Mammary epithelial cell (primary cell): ENCODE results near the gene CNTFR.

Experiments
- EZH2 ChIP-seq: IDR thresholded peaks from 2 replicates; pipeline ENCODE4 v1.6.1; 2012; ENCODE audit warnings: low read length, inconsistent platforms, borderline replicate concordance
- TF ChIP-seq, protein P1 (sequence below), 2 donors: IDR thresholded peaks in 1 of 2; conservative IDR thresholded peaks in 1 of 2; 2 replicates each; pipeline ENCODE4 v1.5.1; 2011 to 2012; ENCODE audit warnings: inconsistent platforms in 2 of 2, low read length in 2 of 2, mild to moderate bottlenecking in 2 of 2, control low read depth in 1 of 2, low read depth in 1 of 2; ENCODE audit not compliant: insufficient read depth in 1 of 2; ENCODE audit errors: extremely low read depth in 1 of 2

DNA sequence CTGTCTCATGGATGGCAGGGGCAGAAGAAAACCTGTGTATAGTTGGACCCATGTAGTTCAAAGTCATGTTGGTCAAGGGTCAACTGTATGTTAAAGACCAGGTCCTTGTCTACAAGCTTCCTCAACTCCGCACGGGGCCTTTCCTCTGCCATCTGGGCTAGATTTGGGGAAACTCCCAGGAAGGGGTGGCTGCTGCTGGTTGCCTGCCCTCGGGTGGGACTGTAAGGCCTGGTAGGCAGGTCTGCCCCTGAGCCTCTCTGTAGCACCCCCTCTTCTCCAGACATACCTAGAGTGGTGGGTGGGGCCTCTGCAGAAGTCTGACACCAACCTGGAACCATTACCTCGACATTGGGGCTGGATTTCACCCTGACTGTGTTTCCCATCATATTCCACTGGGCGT is 82.0 kb downstream of the CNTFR start:
- TF ChIP-seq, protein P1, sequence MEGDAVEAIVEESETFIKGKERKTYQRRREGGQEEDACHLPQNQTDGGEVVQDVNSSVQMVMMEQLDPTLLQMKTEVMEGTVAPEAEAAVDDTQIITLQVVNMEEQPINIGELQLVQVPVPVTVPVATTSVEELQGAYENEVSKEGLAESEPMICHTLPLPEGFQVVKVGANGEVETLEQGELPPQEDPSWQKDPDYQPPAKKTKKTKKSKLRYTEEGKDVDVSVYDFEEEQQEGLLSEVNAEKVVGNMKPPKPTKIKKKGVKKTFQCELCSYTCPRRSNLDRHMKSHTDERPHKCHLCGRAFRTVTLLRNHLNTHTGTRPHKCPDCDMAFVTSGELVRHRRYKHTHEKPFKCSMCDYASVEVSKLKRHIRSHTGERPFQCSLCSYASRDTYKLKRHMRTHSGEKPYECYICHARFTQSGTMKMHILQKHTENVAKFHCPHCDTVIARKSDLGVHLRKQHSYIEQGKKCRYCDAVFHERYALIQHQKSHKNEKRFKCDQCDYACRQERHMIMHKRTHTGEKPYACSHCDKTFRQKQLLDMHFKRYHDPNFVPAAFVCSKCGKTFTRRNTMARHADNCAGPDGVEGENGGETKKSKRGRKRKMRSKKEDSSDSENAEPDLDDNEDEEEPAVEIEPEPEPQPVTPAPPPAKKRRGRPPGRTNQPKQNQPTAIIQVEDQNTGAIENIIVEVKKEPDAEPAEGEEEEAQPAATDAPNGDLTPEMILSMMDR (conservative IDR thresholded peaks at IDR 0.05 in 1 of 2, IDR thresholded peaks at IDR 0.05 in 1 of 2; ENCODE audit: extremely low read depth in 1 of 2, insufficient read depth in 1 of 2, low read depth in 1 of 2, low read length in 2 of 2), result no peak
- TF ChIP-seq EZH2, result no peak
